Measurements from ENCODE around the gene ABCC9.

GRCh38 chr12:21837847-21838246 is 103.4 kb downstream of the ABCC9 start:
- TF ChIP-seq CTCF (IDR thresholded peaks at IDR 0.05 in 8 of 11, conservative IDR thresholded peaks at IDR 0.05 in 3 of 11), result no peak
- no peak for TF ChIP-seq POLR2A (IDR thresholded peaks at IDR 0.05)

All from spleen (tissue), 7 donors.